Right ventricle myocardium superior (tissue), 1 donor: ENCODE data around the gene NAPG. TPM values are rescaled to one million over a fixed set of nuclear protein-coding genes. Genes with fewer than 3 reads are reported as not detected.
"Not testable (repeated sequence)": the region's sequence is repeated elsewhere in the genome, so short reads cannot be mapped to it uniquely, and the experiment has no call there.

Source experiments
- ATAC-seq: fragments of 200-7000 bp; cut with Tn5 transposase; one replicate; pipeline ENCODE4 v1.9.1; 2020; ENCODE audit warnings: mild to moderate bottlenecking; ENCODE audit not compliant: poor library complexity
- DNase-seq: peaks from one replicate; pipeline ENCODE4 v3.0.0-alpha.2; 2020
- intact Hi-C: fragments of 100-400 bp; cut with DNase I; formaldehyde crosslinking; loops from one replicate; pipeline ENCODE4 v1.11.2; 2022
- total RNA-seq: library from RNA; stranded (reverse); fragmentation: NEBNext Ultra II Directional; extraction: Animal tissue kit (Norgen Biotek cat#: 25700); gene quantifications from one replicate; pipeline ENCODE4 v1.2.1, GENCODE V29; 2021
- donor health status: DM: no; HTN: yes; CAD: no; lungs with severe emphysema.

The NAPG gene
- total RNA-seq, 1 donor from 2014 or later: 25.8 TPM

DNA sequence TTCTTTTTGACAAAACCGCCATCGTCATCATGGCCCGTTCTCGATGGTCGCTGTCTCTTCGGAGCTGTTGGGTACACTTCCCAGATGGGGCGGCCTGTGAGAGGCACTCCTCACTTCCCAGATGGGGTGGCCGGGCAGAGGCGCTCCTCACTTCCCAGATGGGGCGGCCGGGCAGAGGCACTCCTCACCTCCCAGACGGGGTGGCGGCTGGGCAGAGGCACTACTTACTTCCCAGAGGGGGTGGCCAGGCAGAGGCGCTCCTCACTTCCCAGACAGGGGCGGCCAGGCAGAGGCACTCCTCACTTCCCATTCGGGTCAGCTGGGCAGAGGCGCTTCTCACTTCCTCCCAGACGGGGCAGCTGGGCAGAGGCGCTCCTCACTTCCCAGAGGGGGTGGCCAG lies 19.9 kb upstream of the NAPG start:
- intact Hi-C loops, DNase-seq, ATAC-seq: not testable (repeated sequence)

DNA sequence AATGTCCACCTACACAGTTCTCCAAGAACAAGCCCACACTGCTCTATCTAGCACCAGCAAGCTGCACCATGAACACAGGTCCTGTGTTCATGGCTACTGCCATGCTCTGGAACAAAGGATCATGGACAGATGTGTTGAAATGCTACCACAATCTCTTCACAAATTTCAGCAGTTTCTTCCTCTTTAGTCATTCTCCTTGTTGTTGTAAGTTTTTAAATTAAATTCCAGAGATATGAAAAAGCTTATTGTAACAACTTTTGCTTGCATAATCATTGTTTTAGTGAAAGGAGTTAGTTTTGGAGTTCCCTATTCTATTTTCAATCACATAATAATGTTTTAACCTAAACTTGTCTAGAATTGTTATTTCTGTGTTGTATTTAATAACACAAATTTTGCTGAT lies 17.2 kb upstream of the NAPG start:
- DNase-seq (no peak), ATAC-seq (no peak)
- intact Hi-C loops: no loop called here

DNA sequence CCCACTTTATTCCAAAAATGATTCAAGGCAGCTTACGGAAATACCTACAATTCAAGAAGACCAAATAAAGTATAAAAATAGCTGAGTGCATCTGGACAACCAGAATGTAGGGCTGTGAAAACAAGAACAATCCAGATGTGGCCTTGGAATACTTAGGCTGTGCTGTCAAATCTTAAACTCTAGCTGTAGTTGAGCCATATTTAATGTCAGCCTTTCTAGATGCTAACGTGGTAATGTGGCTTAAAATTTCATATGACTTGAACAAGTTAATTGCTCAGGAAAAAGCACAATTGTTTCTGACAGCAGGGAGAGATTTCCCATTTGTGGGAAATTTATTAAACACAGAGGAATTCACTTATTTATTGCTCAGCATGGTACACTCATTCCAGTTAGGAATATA lies 14.6 kb upstream of the NAPG start:
- intact Hi-C loops: loop anchor here (10.0 kb wide), 1 partner anchor 476 kb away; no protein-coding TSS in a partner anchor

DNA sequence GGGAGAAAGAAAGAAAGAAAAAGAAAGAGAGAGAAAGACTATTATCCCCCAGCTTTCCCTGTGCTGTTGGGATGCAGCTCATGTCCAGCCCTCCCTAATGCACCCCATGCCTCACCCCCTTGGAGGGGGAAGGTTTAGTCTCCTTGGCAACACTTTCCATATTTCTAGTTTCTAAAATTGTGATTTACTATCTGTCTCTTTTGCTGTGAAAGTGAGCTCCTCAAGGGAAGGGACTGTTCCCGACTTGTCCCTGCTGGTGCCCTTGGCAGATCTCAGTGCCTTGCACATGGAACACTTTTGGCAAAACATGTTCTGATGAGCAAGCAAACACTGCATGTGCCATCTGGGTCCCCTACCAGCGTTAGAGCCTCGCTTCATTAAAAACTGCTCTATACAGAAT lies 11.7 kb upstream of the NAPG start:
- intact Hi-C loops: loop anchor here (10.0 kb wide), 1 partner anchor 479 kb away; no protein-coding TSS in a partner anchor
- DNase-seq (no peak), ATAC-seq (peak; percentile 14)

More for the DNA sequence above, 14.6 kb upstream of the NAPG start:
- no peak for DNase-seq
- no peak for ATAC-seq

DNA sequence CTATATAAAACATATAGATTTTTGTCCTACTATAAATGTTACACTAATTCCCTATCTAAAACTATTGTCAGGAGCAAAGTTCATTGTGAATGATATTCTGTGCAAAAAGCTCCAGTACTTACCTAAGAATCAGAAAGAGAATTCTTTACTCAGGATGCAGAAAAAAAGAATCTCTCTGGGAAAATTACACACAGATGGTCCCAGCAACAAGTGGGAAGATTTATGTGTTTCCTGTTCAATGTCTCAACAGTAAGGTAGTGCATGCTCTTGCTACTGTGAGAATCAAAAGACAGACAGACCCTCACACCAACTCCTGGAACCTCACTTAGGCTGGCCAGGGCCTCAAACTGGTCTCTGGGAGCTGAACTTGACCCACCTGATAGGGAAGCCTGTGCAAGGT lies 11.2 kb upstream of the NAPG start:
- ATAC-seq: no peak
- intact Hi-C loops: loop anchor here (10.0 kb wide), 1 partner anchor 480 kb away; no protein-coding TSS in a partner anchor
- no peak for DNase-seq

DNA sequence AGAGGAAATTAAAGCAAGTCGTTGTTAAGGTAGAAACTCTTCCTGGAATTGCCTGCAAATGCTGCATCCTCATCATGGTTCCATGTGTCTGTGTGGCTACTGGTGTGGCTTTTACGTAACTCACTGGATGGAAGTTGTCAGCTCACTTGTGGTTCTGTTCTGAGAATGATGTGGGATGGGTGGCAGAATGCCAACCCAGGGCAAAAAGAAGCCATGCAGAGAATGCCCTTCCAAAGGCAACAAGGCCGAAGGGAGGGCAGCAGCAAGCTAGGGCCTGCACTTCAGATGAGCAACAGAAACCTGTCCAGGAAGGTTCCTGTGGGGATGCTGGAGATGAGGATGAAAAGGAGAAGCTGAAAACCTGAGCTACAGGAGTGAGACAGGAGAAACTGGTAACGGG lies 10.4 kb upstream of the NAPG start:
- DNase-seq (no peak), ATAC-seq (no peak)
- intact Hi-C loops: loop anchor here (10.0 kb wide), 1 partner anchor 481 kb away; no protein-coding TSS in a partner anchor

DNA sequence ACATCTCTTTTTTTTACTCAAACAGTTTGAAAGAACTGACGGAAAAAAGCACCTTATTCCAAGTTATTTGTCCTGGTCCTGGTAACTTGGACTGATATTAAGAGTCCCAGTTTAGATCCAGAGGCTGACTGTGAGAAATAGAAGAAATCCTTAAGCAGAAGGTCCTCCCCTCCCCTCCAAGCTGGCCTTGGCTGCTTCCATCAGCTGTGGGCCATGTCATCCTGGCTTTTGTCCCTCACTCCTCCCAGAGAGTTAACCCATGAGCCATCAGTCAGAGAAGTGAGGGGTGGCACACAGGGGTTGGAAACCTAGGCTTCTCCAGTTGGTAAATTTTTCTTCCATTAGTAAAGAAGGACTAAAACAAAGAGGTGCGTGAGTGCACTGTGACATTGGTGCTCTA lies 9.7 kb upstream of the NAPG start:
- no peak for ATAC-seq
- intact Hi-C loops: loop anchor here (10.0 kb wide), 1 partner anchor 481 kb away; no protein-coding TSS in a partner anchor
- DNase-seq: no peak

DNA sequence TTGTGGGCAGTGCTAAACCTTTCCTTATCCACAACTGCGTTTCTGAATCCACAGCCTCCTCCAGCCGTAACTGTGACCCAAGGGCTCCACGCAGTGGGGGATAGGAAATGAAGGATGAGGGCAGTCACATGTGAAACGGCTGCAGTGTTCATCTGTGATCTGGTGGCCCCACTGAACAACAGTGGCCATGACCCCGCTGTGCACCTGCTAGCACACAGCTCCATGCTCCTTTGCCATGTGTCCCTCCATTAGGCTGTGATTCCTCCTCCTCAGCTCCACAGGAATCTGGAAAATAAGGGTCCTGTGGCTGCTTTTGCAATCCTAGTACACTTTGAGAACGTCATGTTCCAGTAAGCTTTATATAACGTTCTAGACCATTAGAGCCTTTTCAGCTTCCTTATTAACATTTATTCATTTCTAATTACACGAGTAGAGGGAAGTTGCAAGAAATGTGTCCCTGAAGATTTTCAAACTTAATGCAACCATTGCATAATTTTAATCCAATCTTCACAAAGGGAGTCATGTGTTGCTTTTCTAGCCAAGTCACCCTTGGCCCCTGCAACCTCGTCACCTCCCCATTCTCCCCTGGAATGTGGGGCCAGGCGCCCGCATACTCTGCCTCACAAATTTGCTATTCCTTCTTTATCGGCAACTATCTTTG lies 7.1 kb upstream of the NAPG start:
- intact Hi-C loops: loop anchor here (10.0 kb wide), 1 partner anchor 484 kb away; no protein-coding TSS in a partner anchor
- peak; percentile 79 for ATAC-seq
- peak; percentile 71 for DNase-seq

DNA sequence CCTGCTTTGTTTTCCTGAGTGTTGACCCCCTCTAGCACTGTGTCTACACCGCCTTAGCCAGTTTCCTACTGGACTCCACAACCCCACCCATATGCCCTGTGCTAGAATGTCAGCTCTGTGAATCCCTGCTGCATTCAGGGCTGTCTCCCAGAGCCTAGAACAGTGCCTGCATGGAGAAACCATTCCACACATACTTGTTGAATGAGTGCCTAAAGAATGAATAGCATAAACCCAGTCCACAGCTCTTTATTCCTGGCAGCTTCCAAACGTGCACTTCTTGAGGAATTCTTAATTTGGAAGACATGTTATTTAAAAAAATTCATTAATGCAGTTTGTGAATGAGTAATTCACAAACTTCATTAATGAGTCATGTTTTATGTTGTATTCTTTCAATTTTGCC lies 6.5 kb upstream of the NAPG start:
- DNase-seq (no peak), ATAC-seq (peak; percentile 4)
- intact Hi-C loops: loop anchor here (10.0 kb wide), 1 partner anchor 485 kb away; no protein-coding TSS in a partner anchor

DNA sequence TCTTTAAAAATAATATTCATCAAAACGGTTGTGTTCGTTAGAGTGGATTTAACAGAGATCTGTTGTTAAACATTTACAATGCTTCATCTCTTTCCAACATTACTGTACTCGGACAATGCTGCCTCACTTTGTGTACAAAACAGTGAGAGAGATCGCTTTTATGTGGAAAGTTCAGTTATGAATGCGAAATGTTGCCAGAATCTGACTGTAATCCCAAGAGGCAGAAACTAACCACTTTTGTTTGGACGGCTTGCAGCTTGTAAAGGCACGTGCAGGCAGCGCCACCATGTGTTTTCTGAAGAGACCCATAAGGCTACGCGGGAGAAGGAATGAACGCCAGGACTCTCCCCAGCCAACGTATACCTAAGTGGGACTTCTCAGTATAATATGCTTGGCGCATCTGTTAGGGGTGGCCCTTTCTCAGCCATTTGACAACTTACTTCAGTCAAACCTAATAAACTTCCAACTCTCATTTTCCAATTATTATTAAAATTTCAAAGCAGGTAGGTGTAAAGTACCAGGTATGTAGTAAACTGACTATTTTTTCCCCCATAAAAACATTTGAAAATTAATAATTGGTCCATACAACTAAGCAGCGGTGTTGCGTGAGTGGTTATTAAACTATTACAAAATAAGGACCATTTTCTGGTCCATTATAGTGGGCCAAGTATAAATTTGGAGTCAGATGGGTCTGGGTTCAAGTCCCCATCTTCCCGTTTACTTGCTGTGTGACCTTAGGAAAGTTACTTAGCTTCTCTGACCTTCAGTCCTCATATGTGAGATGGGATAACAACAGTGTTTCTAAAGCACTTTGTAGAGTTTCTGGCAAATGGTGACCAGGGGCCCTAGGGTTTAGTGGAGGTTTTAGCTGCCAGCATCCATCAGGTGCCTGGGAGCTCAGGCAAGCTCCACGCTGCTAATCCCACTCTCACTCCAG lies 5.6 kb upstream of the NAPG start:
- intact Hi-C loops: loop anchor here (1.0 to 10.0 kb wide), 2 partner anchors 485 to 549 kb away; no protein-coding TSS in a partner anchor
- ATAC-seq (peak; percentile 90), DNase-seq (peak; percentile 89)

DNA sequence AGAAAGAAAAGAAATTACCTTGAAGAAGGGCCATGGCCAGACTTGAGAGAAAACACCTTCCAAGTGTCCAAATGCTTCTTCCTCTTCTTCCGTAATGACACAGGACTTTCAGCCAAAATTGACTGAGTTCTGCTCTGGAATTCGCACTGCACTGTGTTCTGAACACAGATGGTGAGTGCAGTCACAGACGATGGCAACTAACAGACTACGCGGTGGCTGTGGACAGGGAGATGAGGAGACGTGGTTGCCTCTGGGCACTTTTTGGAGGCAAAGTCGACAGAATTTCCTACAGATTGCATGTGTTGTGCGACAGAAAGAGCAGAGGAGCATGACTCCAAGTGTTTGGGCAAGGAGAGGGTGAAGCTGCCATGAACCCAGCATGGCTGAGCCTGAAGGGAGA lies 4.3 kb upstream of the NAPG start:
- DNase-seq: no peak
- ATAC-seq: no peak
- intact Hi-C loops: no loop called here

DNA sequence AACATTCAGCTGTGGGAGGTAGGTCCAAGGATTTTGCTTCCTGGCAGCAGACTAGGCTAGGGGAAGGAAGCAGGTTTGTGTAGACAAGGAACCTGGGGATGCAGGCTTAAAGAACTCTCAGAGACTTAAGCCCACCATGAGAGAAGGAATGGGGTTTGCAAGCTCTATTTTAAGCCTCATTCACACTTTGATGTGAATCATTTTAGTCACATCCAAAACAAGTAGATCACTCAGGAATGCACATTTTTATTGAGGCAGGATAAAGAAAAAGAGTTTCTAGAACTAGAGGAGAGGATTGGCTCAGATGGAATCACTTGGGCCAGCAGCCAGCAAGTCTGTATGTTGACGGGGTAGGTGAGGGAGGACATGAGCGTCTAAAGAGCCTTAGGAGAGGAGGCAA lies 3.3 kb upstream of the NAPG start:
- intact Hi-C loops: no loop called here
- DNase-seq (no peak), ATAC-seq (no peak)

DNA sequence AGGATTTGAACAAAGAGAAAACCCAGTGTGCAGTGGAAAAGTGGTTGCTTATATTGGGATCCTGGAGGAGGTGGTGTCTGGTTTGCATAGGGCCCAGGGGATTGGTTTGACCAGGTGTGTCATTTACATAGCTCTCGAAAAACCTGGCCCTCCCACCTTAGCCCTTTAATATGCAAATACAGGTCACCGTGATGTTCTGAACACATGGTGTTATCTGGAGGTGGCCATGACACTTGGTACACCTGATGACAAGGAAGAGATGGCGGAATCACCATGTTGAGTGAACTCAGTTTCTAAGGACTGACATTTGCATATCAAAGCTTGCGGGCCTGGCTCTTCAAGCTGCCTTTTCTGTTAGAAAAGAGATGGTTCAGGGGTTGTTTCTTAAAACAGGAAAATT lies 2.3 kb upstream of the NAPG start:
- no peak for ATAC-seq
- DNase-seq: no peak
- intact Hi-C loops: no loop called here

DNA sequence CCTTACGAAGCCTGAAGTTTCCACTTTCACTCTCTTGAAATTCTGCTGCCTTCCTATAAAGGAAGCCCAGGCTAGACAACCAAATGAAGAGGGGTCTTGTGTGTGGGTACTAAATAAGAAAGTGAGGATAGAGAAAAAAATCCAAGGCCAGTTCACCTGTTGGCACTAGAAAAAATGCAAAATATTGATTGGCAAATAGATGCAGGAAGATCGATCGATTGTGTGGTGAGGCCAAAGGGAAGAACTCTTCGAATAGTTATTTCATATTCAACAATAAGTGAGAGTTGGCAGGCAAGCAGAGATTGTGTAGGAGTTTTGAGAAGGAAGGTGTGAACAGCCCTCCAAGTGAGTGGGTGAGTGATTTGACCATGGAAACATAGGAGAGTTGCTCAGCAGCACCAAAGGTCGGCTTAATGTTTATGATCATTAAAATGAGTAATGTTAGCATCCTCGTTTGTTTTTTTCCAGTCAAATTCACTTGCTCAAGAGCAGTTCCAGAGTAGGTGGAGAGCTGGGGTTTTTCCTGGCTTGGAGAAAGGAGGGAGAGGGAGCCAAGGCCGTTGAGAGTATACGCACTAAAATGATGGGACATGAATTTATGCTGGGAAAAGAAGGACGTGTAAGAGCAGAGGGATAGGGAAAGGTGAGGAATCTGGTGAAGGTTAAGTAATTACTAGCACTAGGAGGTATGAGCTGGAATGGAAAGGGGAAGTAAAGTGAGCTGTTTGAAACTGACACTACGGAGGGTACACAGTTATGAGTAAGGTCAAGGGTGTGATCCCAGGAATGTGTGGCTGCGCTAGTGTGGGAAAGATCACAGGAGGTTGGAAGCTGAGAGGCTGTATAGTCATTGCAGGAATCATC lies 1.1 kb upstream of the NAPG start:
- ATAC-seq (no peak), DNase-seq (no peak)
- intact Hi-C loops: no loop called here

DNA sequence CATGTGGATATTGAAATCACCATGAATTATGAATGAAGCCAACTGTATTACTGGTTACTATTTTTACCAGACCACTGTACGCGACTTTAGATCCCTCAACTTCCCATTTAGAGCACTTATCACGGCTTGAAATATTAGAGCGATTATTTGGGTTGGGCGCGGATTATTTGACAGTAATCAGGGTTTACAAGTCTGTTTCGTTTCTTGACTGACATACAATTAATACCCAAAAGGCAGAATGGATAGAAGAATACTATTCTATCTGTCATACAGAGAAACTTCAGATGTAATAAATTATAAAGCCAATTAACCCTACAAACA lies 496 bp upstream of the NAPG start:
- intact Hi-C loops: no loop called here
- no peak for DNase-seq
- ATAC-seq: no peak

DNA sequence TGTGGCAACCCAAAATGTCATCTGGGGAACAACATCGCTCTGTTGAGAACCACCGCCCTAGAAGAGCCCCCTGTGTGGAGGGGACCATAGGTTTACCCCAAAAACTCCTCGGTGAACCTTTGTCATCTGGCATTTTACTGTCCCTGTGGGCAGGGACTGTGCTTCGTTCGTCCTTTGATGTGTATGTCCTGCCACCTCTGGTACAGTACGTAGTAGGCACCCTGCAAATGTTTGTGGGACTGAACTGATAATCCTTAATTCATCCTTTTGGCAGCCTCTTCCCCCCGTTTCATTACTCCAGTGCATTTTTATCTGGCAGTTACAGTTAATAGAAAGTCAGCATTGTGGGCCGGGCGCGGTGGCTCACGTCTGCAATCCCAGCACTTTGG lies 728 bp downstream of the NAPG start:
- DNase-seq: no peak
- peak; percentile 7 for ATAC-seq
- intact Hi-C loops: no loop called here

DNA sequence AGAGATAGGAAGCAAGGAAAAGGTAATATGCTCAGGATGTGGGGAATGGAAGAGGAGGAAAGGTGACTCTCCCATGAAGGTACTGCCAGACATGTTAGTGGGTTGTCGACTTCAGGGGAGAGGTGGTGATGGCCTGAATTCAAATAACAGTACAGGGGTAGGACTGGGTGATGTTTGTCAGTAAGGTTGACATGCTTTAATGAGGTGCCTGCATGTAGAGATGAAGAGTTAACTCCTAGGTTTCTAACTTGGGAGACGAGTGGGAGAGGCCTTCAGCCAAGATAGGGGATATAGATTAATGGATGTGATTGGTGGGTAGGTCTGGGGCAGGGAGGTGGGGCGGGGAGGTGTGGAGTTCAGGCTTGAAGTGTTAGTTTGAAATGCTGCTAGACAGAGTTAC lies 2.6 kb downstream of the NAPG start:
- no peak for DNase-seq
- intact Hi-C loops: no loop called here
- no peak for ATAC-seq

DNA sequence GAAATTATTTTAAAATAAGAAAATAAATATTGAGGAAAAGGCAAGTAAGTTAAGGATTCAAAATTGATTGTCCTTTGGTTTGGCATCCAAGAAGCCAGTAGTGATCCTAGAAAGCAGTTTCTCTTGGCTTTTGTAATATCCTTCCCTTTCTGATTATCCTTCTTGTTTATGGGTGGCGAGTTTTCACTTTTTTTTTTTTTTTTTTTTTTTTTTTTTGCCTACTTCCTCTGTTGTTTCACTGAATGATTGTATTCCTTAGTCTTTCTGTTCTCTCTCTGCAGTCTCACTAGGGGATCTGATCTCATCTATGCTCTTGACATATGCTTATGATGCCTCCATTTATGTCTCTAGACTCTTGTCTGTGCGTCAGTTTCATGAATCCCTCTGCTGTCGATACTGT lies 4.2 kb downstream of the NAPG start:
- DNase-seq (no peak), ATAC-seq (no peak)
- intact Hi-C loops: no loop called here

DNA sequence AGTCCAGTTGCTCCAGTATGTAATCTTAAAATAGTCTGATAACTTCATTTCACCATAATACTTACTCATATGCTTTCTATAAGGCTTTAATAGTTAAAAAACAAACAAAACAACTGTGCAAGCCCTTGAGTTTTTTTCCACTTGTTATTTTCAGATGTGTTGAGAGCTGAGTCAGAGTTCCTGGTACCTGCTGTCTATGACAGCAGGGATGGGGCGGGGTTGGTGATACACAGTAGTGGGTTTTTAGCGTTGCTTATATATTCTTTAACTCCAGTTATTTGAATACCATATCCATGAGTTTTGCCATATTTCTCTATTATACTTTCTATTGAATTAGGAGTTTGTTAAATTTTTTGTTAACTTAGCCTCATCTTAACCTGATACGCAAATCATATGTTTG lies 5.0 kb downstream of the NAPG start:
- no peak for DNase-seq
- ATAC-seq: no peak
- intact Hi-C loops: no loop called here
